SK-N-SH treated with all-trans-retinoic acid at 6 μM for 48 hours (cell line): Measurements from ENCODE around the gene ALB.

Experiments used
- ATAC-seq: fragments of 200-7000 bp; cut with Tn5 transposase; 3 replicates; pipeline ENCODE4 v1.9.1; 2020; ENCODE audit warnings: mild to moderate bottlenecking, moderate library complexity
- ARNTL ChIP-seq: fragments of 450-650 bp; formaldehyde crosslinking; IDR thresholded peaks from 2 replicates; pipeline ENCODE4 v1.5.0; 2020; ENCODE audit warnings: low read depth, mild to moderate bottlenecking, moderate library complexity, borderline replicate concordance
- BACH2 ChIP-seq: fragments of 250-450 bp; sonication (Bioruptor Pico); IDR thresholded peaks from 2 replicates; pipeline ENCODE4 v1.9.0; 2021; ENCODE audit warnings: mild to moderate bottlenecking, borderline replicate concordance
- CSDC2 ChIP-seq: fragments of 250-450 bp; sonication (Bioruptor Pico); IDR thresholded peaks from 2 replicates; pipeline ENCODE4 v1.5.0; 2020; ENCODE audit warnings: mild to moderate bottlenecking, moderate library complexity
- ESRRG ChIP-seq: fragments of 250-450 bp; sonication (Bioruptor Pico); IDR thresholded peaks from 2 replicates; pipeline ENCODE4 v1.6.1; 2021; ENCODE audit warnings: mild to moderate bottlenecking
- GLIS3 ChIP-seq: fragments of 250-450 bp; sonication (Bioruptor Pico); IDR thresholded peaks from 2 replicates; pipeline ENCODE4 v1.5.0; 2020; ENCODE audit warnings: mild to moderate bottlenecking, moderate library complexity
- ISL1 ChIP-seq: fragments of 250-450 bp; sonication (Bioruptor Pico); IDR thresholded peaks from 2 replicates; pipeline ENCODE4 v2.1.2; 2022; ENCODE audit warnings: mild to moderate bottlenecking, moderate library complexity
- OSR1 ChIP-seq: fragments of 250-450 bp; sonication (Bioruptor Pico); IDR thresholded peaks from 2 replicates; pipeline ENCODE4 v1.8.0; 2022; ENCODE audit warnings: moderate library complexity, mild to moderate bottlenecking, inconsistent platforms
- PPARA ChIP-seq: fragments of 250-450 bp; sonication (Bioruptor Pico); IDR thresholded peaks from 2 replicates; pipeline ENCODE4 v1.5.0; 2020; ENCODE audit warnings: mild to moderate bottlenecking, borderline replicate concordance
- RARB ChIP-seq: fragments of 250-450 bp; sonication (Bioruptor Pico); IDR thresholded peaks from 2 replicates; pipeline ENCODE4 v1.8.0; 2021; ENCODE audit warnings: mild to moderate bottlenecking, moderate library complexity
- SNAI2 ChIP-seq: fragments of 250-450 bp; sonication (Bioruptor Pico); IDR thresholded peaks from 2 replicates; pipeline ENCODE4 v1.5.0; 2020; ENCODE audit warnings: mild to moderate bottlenecking, moderate library complexity
- TOX ChIP-seq: fragments of 250-450 bp; sonication (Bioruptor Pico); IDR thresholded peaks from 2 replicates; pipeline ENCODE4 v1.8.0; 2021; ENCODE audit warnings: mild to moderate bottlenecking, moderate library complexity, borderline replicate concordance
- ZC3H10 ChIP-seq: fragments of 250-450 bp; sonication (Bioruptor Pico); IDR thresholded peaks from 2 replicates; pipeline ENCODE4 v1.5.1; 2021; ENCODE audit warnings: mild to moderate bottlenecking, moderate library complexity
- ZFP3 ChIP-seq: fragments of 250-450 bp; sonication (Bioruptor Pico); IDR thresholded peaks from 2 replicates; pipeline ENCODE4 v1.5.0; 2020; ENCODE audit warnings: mild to moderate bottlenecking, moderate library complexity
- ZFP30 ChIP-seq: fragments of 450-650 bp; formaldehyde crosslinking; IDR thresholded peaks from 2 replicates; pipeline ENCODE4 v1.5.0; 2022; ENCODE audit warnings: mild to moderate bottlenecking, moderate library complexity
- ZNF565 ChIP-seq: fragments of 450-650 bp; formaldehyde crosslinking; conservative IDR thresholded peaks from 2 replicates; pipeline ENCODE4 v1.5.0; 2020; ENCODE audit warnings: low read depth, mild to moderate bottlenecking, moderate library complexity
- ZNF70 ChIP-seq: fragments of 450-650 bp; formaldehyde crosslinking; IDR thresholded peaks from 2 replicates; pipeline ENCODE4 v1.5.0; 2020; ENCODE audit warnings: mild to moderate bottlenecking, moderate library complexity
- ZNF8 ChIP-seq: fragments of 450-650 bp; formaldehyde crosslinking; IDR thresholded peaks from 2 replicates; pipeline ENCODE4 v1.5.0; 2020; ENCODE audit warnings: mild to moderate bottlenecking, moderate library complexity
- TF ChIP-seq, protein P1 (sequence below): fragments of 250-450 bp; sonication (Bioruptor Pico); IDR thresholded peaks from 2 replicates; pipeline ENCODE4 v1.8.0; 2021; ENCODE audit warnings: low read depth, mild to moderate bottlenecking, moderate library complexity, borderline replicate concordance
- TF ChIP-seq, protein P2 (sequence below): fragments of 250-450 bp; sonication (Bioruptor Pico); IDR thresholded peaks from 2 replicates; pipeline ENCODE4 v1.8.0; 2020; ENCODE audit warnings: mild to moderate bottlenecking, moderate library complexity, borderline replicate concordance
- TF ChIP-seq, protein P3 (sequence below): fragments of 250-450 bp; sonication (Bioruptor Pico); IDR thresholded peaks from 2 replicates; pipeline ENCODE4 v1.5.1; 2021; ENCODE audit warnings: mild to moderate bottlenecking, moderate library complexity

The ALB gene

DNA sequence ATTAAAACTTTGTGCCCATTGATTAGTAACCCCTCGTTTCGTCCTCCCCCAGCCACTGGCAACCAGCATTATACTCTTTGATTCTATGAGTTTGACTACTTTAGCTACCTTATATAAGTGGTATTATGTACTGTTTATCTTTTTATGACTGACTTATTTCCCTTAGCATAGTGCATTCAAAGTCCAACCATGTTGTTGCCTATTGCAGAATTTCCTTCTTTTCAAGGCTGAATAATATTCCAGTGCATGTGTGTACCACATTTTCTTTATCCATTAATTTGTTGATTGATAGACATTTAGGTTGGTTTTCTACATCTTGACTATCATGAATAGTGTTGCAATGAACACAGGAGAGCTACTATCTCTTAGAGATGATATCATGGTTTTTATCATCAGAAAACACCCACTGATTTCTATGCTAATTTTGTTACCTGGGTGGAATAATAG, 3.2 kb downstream of the ALB start:
- TF ChIP-seq ZC3H10: no peak
- TF ChIP-seq PPARA (CRISPR knock-in tag): no peak
- TF ChIP-seq OSR1: no peak
- TF ChIP-seq SNAI2 (CRISPR knock-in tag): no peak
- no peak for TF ChIP-seq CSDC2 (CRISPR knock-in tag)
- no peak for TF ChIP-seq ARNTL (CRISPR knock-in tag)
- TF ChIP-seq, protein P1, sequence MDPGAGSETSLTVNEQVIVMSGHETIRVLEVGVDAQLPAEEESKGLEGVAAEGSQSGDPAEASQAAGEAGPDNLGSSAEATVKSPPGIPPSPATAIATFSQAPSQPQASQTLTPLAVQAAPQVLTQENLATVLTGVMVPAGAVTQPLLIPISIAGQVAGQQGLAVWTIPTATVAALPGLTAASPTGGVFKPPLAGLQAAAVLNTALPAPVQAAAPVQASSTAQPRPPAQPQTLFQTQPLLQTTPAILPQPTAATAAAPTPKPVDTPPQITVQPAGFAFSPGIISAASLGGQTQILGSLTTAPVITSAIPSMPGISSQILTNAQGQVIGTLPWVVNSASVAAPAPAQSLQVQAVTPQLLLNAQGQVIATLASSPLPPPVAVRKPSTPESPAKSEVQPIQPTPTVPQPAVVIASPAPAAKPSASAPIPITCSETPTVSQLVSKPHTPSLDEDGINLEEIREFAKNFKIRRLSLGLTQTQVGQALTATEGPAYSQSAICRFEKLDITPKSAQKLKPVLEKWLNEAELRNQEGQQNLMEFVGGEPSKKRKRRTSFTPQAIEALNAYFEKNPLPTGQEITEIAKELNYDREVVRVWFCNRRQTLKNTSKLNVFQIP: no peak
- TF ChIP-seq ESRRG: no peak
- TF ChIP-seq, protein P2, sequence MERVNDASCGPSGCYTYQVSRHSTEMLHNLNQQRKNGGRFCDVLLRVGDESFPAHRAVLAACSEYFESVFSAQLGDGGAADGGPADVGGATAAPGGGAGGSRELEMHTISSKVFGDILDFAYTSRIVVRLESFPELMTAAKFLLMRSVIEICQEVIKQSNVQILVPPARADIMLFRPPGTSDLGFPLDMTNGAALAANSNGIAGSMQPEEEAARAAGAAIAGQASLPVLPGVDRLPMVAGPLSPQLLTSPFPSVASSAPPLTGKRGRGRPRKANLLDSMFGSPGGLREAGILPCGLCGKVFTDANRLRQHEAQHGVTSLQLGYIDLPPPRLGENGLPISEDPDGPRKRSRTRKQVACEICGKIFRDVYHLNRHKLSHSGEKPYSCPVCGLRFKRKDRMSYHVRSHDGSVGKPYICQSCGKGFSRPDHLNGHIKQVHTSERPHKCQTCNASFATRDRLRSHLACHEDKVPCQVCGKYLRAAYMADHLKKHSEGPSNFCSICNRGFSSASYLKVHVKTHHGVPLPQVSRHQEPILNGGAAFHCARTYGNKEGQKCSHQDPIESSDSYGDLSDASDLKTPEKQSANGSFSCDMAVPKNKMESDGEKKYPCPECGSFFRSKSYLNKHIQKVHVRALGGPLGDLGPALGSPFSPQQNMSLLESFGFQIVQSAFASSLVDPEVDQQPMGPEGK (CRISPR knock-in tag): no peak
- no peak for TF ChIP-seq TOX (CRISPR knock-in tag)
- no peak for TF ChIP-seq ZFP3 (CRISPR knock-in tag)
- TF ChIP-seq RARB (CRISPR knock-in tag): no peak
- TF ChIP-seq, protein P3, sequence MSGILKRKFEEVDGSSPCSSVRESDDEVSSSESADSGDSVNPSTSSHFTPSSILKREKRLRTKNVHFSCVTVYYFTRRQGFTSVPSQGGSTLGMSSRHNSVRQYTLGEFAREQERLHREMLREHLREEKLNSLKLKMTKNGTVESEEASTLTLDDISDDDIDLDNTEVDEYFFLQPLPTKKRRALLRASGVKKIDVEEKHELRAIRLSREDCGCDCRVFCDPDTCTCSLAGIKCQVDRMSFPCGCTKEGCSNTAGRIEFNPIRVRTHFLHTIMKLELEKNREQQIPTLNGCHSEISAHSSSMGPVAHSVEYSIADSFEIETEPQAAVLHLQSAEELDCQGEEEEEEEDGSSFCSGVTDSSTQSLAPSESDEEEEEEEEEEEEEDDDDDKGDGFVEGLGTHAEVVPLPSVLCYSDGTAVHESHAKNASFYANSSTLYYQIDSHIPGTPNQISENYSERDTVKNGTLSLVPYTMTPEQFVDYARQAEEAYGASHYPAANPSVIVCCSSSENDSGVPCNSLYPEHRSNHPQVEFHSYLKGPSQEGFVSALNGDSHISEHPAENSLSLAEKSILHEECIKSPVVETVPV (CRISPR knock-in tag): no peak
- no peak for TF ChIP-seq ZNF70 (CRISPR knock-in tag)
- TF ChIP-seq ISL1: no peak
- no peak for ATAC-seq

DNA sequence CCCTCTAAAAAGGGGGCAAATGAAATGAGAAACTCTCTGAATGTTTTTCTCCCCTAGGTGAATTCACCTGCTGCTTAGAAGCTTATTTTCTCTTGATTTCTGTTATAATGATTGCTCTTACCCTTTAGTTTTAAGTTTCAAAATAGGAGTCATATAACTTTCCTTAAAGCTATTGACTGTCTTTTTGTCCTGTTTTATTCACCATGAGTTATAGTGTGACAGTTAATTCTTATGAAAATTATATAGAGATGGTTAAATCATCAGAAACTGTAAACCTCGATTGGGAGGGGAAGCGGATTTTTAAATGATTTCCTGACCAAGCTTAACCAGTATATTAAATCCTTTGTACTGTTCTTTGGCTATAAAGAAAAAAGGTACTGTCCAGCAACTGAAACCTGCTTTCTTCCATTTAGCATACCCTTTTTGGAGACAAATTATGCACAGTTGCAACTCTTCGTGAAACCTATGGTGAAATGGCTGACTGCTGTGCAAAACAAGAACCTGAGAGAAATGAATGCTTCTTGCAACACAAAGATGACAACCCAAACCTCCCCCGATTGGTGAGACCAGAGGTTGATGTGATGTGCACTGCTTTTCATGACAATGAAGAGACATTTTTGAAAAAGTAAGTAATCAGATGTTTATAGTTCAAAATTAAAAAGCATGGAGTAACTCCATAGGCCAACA, 4.2 kb downstream of the ALB start:
- TF ChIP-seq ZNF565 (CRISPR knock-in tag): no peak
- no peak for TF ChIP-seq ZFP3 (CRISPR knock-in tag)
- no peak for TF ChIP-seq RARB (CRISPR knock-in tag)
- TF ChIP-seq, protein P1: no peak
- no peak for TF ChIP-seq ZFP30
- TF ChIP-seq BACH2 (CRISPR knock-in tag): no peak
- TF ChIP-seq GLIS3: no peak
- no peak for TF ChIP-seq OSR1
- no peak for TF ChIP-seq CSDC2 (CRISPR knock-in tag)
- no peak for TF ChIP-seq SNAI2 (CRISPR knock-in tag)
- TF ChIP-seq ZNF8 (CRISPR knock-in tag): no peak
- TF ChIP-seq TOX (CRISPR knock-in tag): no peak
- TF ChIP-seq, protein P2 (CRISPR knock-in tag): no peak
- no peak for ATAC-seq

DNA sequence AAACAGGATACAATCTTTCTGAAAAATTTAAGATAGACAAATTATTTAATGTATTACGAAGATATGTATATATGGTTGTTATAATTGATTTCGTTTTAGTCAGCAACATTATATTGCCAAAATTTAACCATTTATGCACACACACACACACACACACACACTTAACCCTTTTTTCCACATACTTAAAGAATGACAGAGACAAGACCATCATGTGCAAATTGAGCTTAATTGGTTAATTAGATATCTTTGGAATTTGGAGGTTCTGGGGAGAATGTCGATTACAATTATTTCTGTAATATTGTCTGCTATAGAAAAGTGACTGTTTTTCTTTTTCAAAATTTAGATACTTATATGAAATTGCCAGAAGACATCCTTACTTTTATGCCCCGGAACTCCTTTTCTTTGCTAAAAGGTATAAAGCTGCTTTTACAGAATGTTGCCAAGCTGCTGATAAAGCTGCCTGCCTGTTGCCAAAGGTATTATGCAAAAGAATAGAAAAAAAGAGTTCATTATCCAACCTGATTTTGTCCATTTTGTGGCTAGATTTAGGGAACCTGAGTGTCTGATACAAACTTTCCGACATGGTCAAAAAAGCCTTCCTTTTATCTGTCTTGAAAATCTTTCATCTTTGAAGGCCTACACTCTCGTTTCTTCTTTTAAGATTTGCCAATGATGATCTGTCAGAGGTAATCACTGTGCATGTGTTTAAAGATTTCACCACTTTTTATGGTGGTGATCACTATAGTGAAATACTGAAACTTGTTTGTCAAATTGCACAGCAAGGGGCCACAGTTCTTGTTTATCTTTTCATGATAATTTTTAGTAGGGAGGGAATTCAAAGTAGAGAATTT, 5.2 kb downstream of the ALB start:
- TF ChIP-seq ZFP3 (CRISPR knock-in tag): no peak
- no peak for ATAC-seq
